Trophoblast cell (in vitro differentiated cells and primary cell): ENCODE measurements around the gene TM7SF2.
A peak's percentile ranks its signal among the peaks of the same experiment; 100 is the strongest.

Source experiments
- DNase-seq, 2 donors: peaks; one replicate each; pipeline ENCODE4 v3.0.0-alpha.2; 2016
- H2AFZ ChIP-seq: 2 replicates; pipeline ENCODE4 v1.6.1; 2013; ENCODE audit warnings: low read length, moderate library complexity, mild to moderate bottlenecking; ENCODE audit not compliant: insufficient read depth, poor library complexity
- H2AK5ac ChIP-seq: 2 replicates; pipeline ENCODE4 v1.6.1; 2013; ENCODE audit warnings: mild to moderate bottlenecking, low read length
- H2BK120ac ChIP-seq: 2 replicates; pipeline ENCODE4 v1.6.1; 2013; ENCODE audit warnings: low read length, mild to moderate bottlenecking, moderate library complexity; ENCODE audit not compliant: insufficient read depth, poor library complexity
- H2BK12ac ChIP-seq: 2 replicates; pipeline ENCODE4 v1.6.1; 2013; ENCODE audit warnings: mild to moderate bottlenecking, low read length, moderate library complexity
- H2BK5ac ChIP-seq: 2 replicates; pipeline ENCODE4 v1.6.1; 2013; ENCODE audit warnings: low read length, low read depth, moderate library complexity, mild to moderate bottlenecking; ENCODE audit not compliant: poor library complexity
- H3K14ac ChIP-seq: 2 replicates; pipeline ENCODE4 v1.6.1; 2013; ENCODE audit warnings: mild to moderate bottlenecking, low read length
- H3K18ac ChIP-seq: 2 replicates; pipeline ENCODE4 v1.6.1; 2013; ENCODE audit warnings: mild to moderate bottlenecking, low read length
- H3K23ac ChIP-seq: 2 replicates; pipeline ENCODE4 v1.6.1; 2013; ENCODE audit warnings: low read length
- H3K27ac ChIP-seq: 2 replicates; pipeline ENCODE4 v1.5.1; 2013; ENCODE audit warnings: low read depth, mild to moderate bottlenecking, inconsistent platforms, low read length, moderate library complexity
- H3K27me3 ChIP-seq: 2 replicates; pipeline ENCODE4 v1.6.1; 2013; ENCODE audit warnings: inconsistent platforms, mild to moderate bottlenecking, low read length, moderate library complexity; ENCODE audit not compliant: insufficient read depth
- H3K36me3 ChIP-seq, 2 experiments: 1 replicate in 1 of 2; 2 replicates in 1 of 2; pipeline ENCODE4 v1.6.1; 2013; ENCODE audit warnings: low read length in 2 of 2, mild to moderate bottlenecking in 2 of 2, moderate library complexity in 1 of 2; ENCODE audit not compliant: insufficient read depth in 2 of 2, control insufficient read depth in 1 of 2
- H3K4ac ChIP-seq: 2 replicates; pipeline ENCODE4 v1.6.1; 2013; ENCODE audit warnings: low read depth, mild to moderate bottlenecking, low read length, moderate library complexity
- H3K4me1 ChIP-seq, 2 experiments: 1 replicate in 1 of 2; 2 replicates in 1 of 2; pipeline ENCODE4 v1.6.1; 2013; ENCODE audit warnings: low read length in 2 of 2, mild to moderate bottlenecking in 2 of 2, moderate library complexity in 1 of 2; ENCODE audit not compliant: insufficient read depth in 2 of 2, control insufficient read depth in 1 of 2
- H3K4me2 ChIP-seq: 2 replicates; pipeline ENCODE4 v1.6.1; 2013; ENCODE audit warnings: inconsistent platforms, mild to moderate bottlenecking, low read length, moderate library complexity
- H3K4me3 ChIP-seq: 2 replicates; pipeline ENCODE4 v1.5.1; 2013; ENCODE audit warnings: mild to moderate bottlenecking, low read depth, low read length, inconsistent platforms
- H3K79me1 ChIP-seq: one replicate; pipeline ENCODE4 v1.6.1; 2013; ENCODE audit warnings: low read length
- H3K79me2 ChIP-seq: 2 replicates; pipeline ENCODE4 v1.6.1; 2013; ENCODE audit warnings: low read length, mild to moderate bottlenecking; ENCODE audit not compliant: control insufficient read depth, insufficient read depth, poor library complexity
- H3K9ac ChIP-seq: 2 replicates; pipeline ENCODE4 v1.6.1; 2013; ENCODE audit warnings: mild to moderate bottlenecking, low read length
- H3K9me3 ChIP-seq: 2 replicates; pipeline ENCODE4 v1.6.1; 2013; ENCODE audit warnings: low read depth, mild to moderate bottlenecking, control low read depth, inconsistent platforms, low read length; ENCODE audit not compliant: insufficient read depth
- H4K12ac ChIP-seq: 2 replicates; pipeline ENCODE4 v1.6.1; 2013; ENCODE audit warnings: low read depth, mild to moderate bottlenecking, low read length, moderate library complexity
- H4K8ac ChIP-seq: 2 replicates; pipeline ENCODE4 v1.6.1; 2013; ENCODE audit warnings: low read depth, mild to moderate bottlenecking, low read length, moderate library complexity
- H4K91ac ChIP-seq: one replicate; pipeline ENCODE4 v1.6.1; 2013; ENCODE audit warnings: low read depth, mild to moderate bottlenecking, low read length, moderate library complexity
- WGBS: extraction: QIAGEN DNeasy Blood & Tissue Kit; methylation state at CpG from one replicate; pipeline ENCODE4 v1.1.7; 2013; ENCODE audit warnings: missing lambda C conversion rate; ENCODE audit not compliant: insufficient read length, insufficient coverage; ENCODE audit errors: extremely low coverage; 5-methylcytosine and 5-hydroxymethylcytosine counted together

Gene TM7SF2

GRCh38 chr11:65121447-65121864 is 9.8 kb downstream of the TM7SF2 start:
- Histone ChIP-seq H4K12ac (peak overlapping the region; percentile 33), H4K91ac (peak overlapping the region; percentile 65), H3K9me3 (no peaks in the 10 kb centered on the region), H3K18ac (peak overlapping the region; percentile 4), H2AK5ac (peak overlapping the region; percentile 5), H3K4me2 (peak overlapping the region; percentile 74), H3K4me3 (peak overlapping the region; percentile 85), H4K8ac (peak overlapping the region; percentile 75), H3K36me3 (peaks cover 40 to 50% of the 10 kb centered on the region in 2 experiments), H3K9ac (peak overlapping the region; percentile 90), H2BK120ac (peak overlapping the region; percentile 27), H3K79me2 (peaks cover 21% of the 10 kb centered on the region), H3K4me1 (peaks cover 4 to 9% of the 10 kb centered on the region in 2 experiments), H2AFZ (peak overlapping the region; percentile 0), H3K4ac (peak overlapping the region; percentile 85), H3K23ac (no peak overlapping the region), H3K27ac (no peak overlapping the region), H2BK5ac (no peak overlapping the region), H2BK12ac (no peak overlapping the region), H3K79me1 (peaks cover 15% of the 10 kb centered on the region), H3K14ac (peak overlapping the region; percentile 4), H3K27me3 (no peaks in the 10 kb centered on the region)
- peak in 1 of 2 donors; percentile 18 for DNase-seq
- WGBS: no CpG with 5 or more reads among the region's 22 CpGs

- Histone ChIP-seq H3K27ac (peak within 1 kb of the TSS; percentile 80), H3K9me3 (no peaks in the 10 kb centered on the region), H2BK120ac (peak within 1 kb of the TSS; percentile 53), H3K9ac (peak within 1 kb of the TSS; percentile 90), H4K91ac (peak within 1 kb of the TSS; percentile 91), H3K14ac (peak within 1 kb of the TSS; percentile 84), H2AFZ (peak within 1 kb of the TSS; percentile 56), H4K8ac (peak within 1 kb of the TSS; percentile 78), H3K18ac (peak within 1 kb of the TSS; percentile 71), H3K4me2 (peak within 1 kb of the TSS; percentile 74), H3K4ac (peak within 1 kb of the TSS; percentile 85), H4K12ac (peak within 1 kb of the TSS; percentile 72), H2AK5ac (peak within 1 kb of the TSS; percentile 85), H3K79me1 (peaks cover 12% of the 10 kb centered on the region), H3K27me3 (no peaks in the 10 kb centered on the region), H2BK5ac (peak within 1 kb of the TSS; percentile 65), H3K4me3 (peak within 1 kb of the TSS; percentile 85), H2BK12ac (no peak within 1 kb of the TSS), H3K36me3 (peaks cover 46 to 56% of the 10 kb centered on the region in 2 experiments), H3K4me1 (peaks cover 0 to 5% of the 10 kb centered on the region in 2 experiments), H3K23ac (no peak within 1 kb of the TSS), H3K79me2 (peaks cover 15% of the 10 kb centered on the region)
- no CpG with 5 or more reads among the region's 64 CpGs for WGBS
- peak; percentile 99 for DNase-seq
Observed at GRCh38 chr11:65121865-65122696, 10.4 kb downstream of the TM7SF2 start, which contains the start of the genes FAU and MRPL49. FAU (minus strand) TSS chr11:65122134; CDS start chr11:65121813, 321 bp downstream. MRPL49 (plus strand) TSS chr11:65122321; CDS start chr11:65122347, 26 bp downstream.

- no peak overlapping the region for H4K12ac ChIP-seq
- H3K4me2 ChIP-seq: no peak overlapping the region
- H3K9ac ChIP-seq: no peak overlapping the region
- no peak overlapping the region for H4K8ac ChIP-seq
- no peak overlapping the region for H2AK5ac ChIP-seq
- H2BK120ac ChIP-seq: no peak overlapping the region
- no peak overlapping the region for H3K23ac ChIP-seq
- no peak overlapping the region for H2BK12ac ChIP-seq
- H3K36me3 ChIP-seq: peaks cover 58 to 65% of the 10 kb centered on the region in 2 experiments
- H3K27ac ChIP-seq: no peak overlapping the region
- no peak for DNase-seq
- no peak overlapping the region for H3K14ac ChIP-seq
- no peaks in the 10 kb centered on the region for H3K27me3 ChIP-seq
- no peak overlapping the region for H3K18ac ChIP-seq
- no CpG with 5 or more reads among the region's 5 CpGs for WGBS
- H3K4me1 ChIP-seq: peaks cover 0 to 5% of the 10 kb centered on the region in 2 experiments
- H3K9me3 ChIP-seq: no peaks in the 10 kb centered on the region
- H3K79me1 ChIP-seq: peaks cover 8% of the 10 kb centered on the region
- H2AFZ ChIP-seq: no peak overlapping the region
- H4K91ac ChIP-seq: no peak overlapping the region
- no peak overlapping the region for H2BK5ac ChIP-seq
- peak overlapping the region; percentile 16 for H3K4me3 ChIP-seq
- H3K79me2 ChIP-seq: peaks cover 11% of the 10 kb centered on the region
- peak overlapping the region; percentile 28 for H3K4ac ChIP-seq
Observed at GRCh38 chr11:65124480-65125196, 13.0 kb downstream of the TM7SF2 start.

GRCh38 chr11:65125197-65126056 is 13.8 kb downstream of the TM7SF2 start:
- H3K4ac ChIP-seq: no peak overlapping the region
- no CpG with 5 or more reads among the region's 12 CpGs for WGBS
- H3K27me3 ChIP-seq: no peaks in the 10 kb centered on the region
- H3K9me3 ChIP-seq: no peaks in the 10 kb centered on the region
- no peak overlapping the region for H2AK5ac ChIP-seq
- no peak overlapping the region for H3K18ac ChIP-seq
- no peak overlapping the region for H3K4me2 ChIP-seq
- no peak overlapping the region for H2AFZ ChIP-seq
- H2BK12ac ChIP-seq: no peak overlapping the region
- H4K12ac ChIP-seq: no peak overlapping the region
- no peak overlapping the region for H3K14ac ChIP-seq
- peaks cover 11% of the 10 kb centered on the region for H3K79me2 ChIP-seq
- H3K27ac ChIP-seq: no peak overlapping the region
- no peak overlapping the region for H4K8ac ChIP-seq
- H3K4me3 ChIP-seq: no peak overlapping the region
- no peak overlapping the region for H3K9ac ChIP-seq
- H3K23ac ChIP-seq: no peak overlapping the region
- H4K91ac ChIP-seq: no peak overlapping the region
- H2BK5ac ChIP-seq: no peak overlapping the region
- peaks cover 60 to 65% of the 10 kb centered on the region in 2 experiments for H3K36me3 ChIP-seq
- peaks cover 0 to 5% of the 10 kb centered on the region in 2 experiments for H3K4me1 ChIP-seq
- no peak for DNase-seq
- H2BK120ac ChIP-seq: no peak overlapping the region
- peaks cover 8% of the 10 kb centered on the region for H3K79me1 ChIP-seq
